B cell (primary cell): ENCODE measurements around the gene PIK3CD. TPM values are rescaled to one million over a fixed set of nuclear protein-coding genes. Genes with fewer than 3 reads are reported as not detected.

Experiments
- ATAC-seq: fragments of 200-7000 bp; cut with Tn5 transposase; one replicate; pipeline ENCODE4 v1.10.0; 2021; ENCODE audit warnings: low read depth, mild to moderate bottlenecking, moderate number of reproducible peaks, moderate library complexity
- CTCF ChIA-PET: fragments of 350-600 bp; sonication (Branson Sonifier 250); formaldehyde crosslinking; loops from one replicate; lab custom pipeline; 2021; ENCODE audit warnings: antibody characterized with exemption, inconsistent platforms; lab: Charles Lee
- POLR2A ChIA-PET: fragments of 350-600 bp; sonication (Branson Sonifier 250); formaldehyde crosslinking; loops from one replicate; lab custom pipeline; 2021; ENCODE audit warnings: antibody characterized with exemption; lab: Charles Lee
- DNase-seq: peaks from one replicate; pipeline ENCODE4 v3.0.0; 2013
- H2AFZ ChIP-seq: 2 replicates; pipeline ENCODE4 v1.6.1; 2012; ENCODE audit warnings: mild to moderate bottlenecking, low read depth, low read length; ENCODE audit not compliant: insufficient read depth, poor library complexity, severe bottlenecking
- H3K27ac ChIP-seq, 2 donors: 1 replicate in 1 of 2; 2 replicates in 1 of 2; pipeline ENCODE4 v1.5.1; 2012 to 2013; ENCODE audit warnings: low read length in 2 of 2, mild to moderate bottlenecking in 2 of 2, moderate library complexity in 1 of 2
- H3K27me3 ChIP-seq, 4 experiments: fragments of 200-600 bp in 1 of 4; sonication (generic) in 1 of 4; replicated peaks in 1 of 4; 1 replicate in 2 of 4; 2 replicates in 2 of 4; pipeline versions ENCODE4 v1.6.1 to v1.7.0; 2013 to 2016; ENCODE audit warnings: low read length in 3 of 4, mild to moderate bottlenecking in 2 of 4, mixed read lengths in 1 of 4, moderate library complexity in 1 of 4; ENCODE audit not compliant: insufficient read depth in 4 of 4, control insufficient read depth in 3 of 4; ENCODE audit errors: control extremely low read depth in 1 of 4
- H3K36me3 ChIP-seq, 2 experiments: replicated peaks in 1 of 2; 1 replicate in 1 of 2; 2 replicates in 1 of 2; pipeline versions ENCODE4 v1.6.1 to v1.7.1; 2013; ENCODE audit warnings: low read length in 1 of 2; ENCODE audit not compliant: insufficient read depth in 2 of 2, control insufficient read depth in 1 of 2; ENCODE audit errors: control extremely low read depth in 1 of 2, extremely low read depth in 1 of 2
- H3K4me1 ChIP-seq, 2 donors: fragments of 200-600 bp in 1 of 2; sonication (generic) in 1 of 2; 1 replicate in 1 of 2; 2 replicates in 1 of 2; pipeline versions ENCODE4 v1.5.1 to v1.6.1; 2013 to 2017; ENCODE audit warnings: low read length in 2 of 2; ENCODE audit not compliant: control insufficient read depth in 2 of 2, insufficient read depth in 2 of 2
- H3K4me2 ChIP-seq: replicated peaks from 2 replicates; pipeline ENCODE3; 2012; ENCODE audit warnings: mild to moderate bottlenecking, low read depth, low read length; ENCODE audit not compliant: poor library complexity, severe bottlenecking
- H3K4me3 ChIP-seq, 5 experiments: fragments of 200-600 bp in 1 of 5; sonication (generic) in 1 of 5; 1 replicate in 3 of 5; 2 replicates in 2 of 5; pipeline versions ENCODE4 v1.5.1 to v1.7.0; 2011 to 2016; ENCODE audit warnings: low read length in 4 of 5, mild to moderate bottlenecking in 4 of 5, low read depth in 2 of 5, control low read depth in 1 of 5, moderate library complexity in 1 of 5; ENCODE audit not compliant: insufficient read depth in 1 of 5; ENCODE audit errors: control extremely low read depth in 1 of 5, extremely low read depth in 1 of 5
- H3K79me2 ChIP-seq: fragments of 200-600 bp; sonication (generic); one replicate; pipeline ENCODE4 v1.6.0; 2016; ENCODE audit warnings: low read length; ENCODE audit not compliant: control insufficient read depth, insufficient read depth
- H3K9ac ChIP-seq: fragments of 200-600 bp; sonication (generic); 2 replicates; pipeline ENCODE4 v1.6.1; 2017; ENCODE audit warnings: mild to moderate bottlenecking, low read length, moderate library complexity
- H3K9me3 ChIP-seq, 3 donors: one replicate each; pipeline versions ENCODE4 v1.6.1 to v1.7.1; 2013; ENCODE audit warnings: low read length in 2 of 3; ENCODE audit not compliant: control insufficient read depth in 2 of 3, insufficient read depth in 1 of 3; ENCODE audit errors: control extremely low read depth in 1 of 3
- H4K20me1 ChIP-seq: 2 replicates; pipeline ENCODE4 v1.6.0; 2012; ENCODE audit warnings: mild to moderate bottlenecking, low read length; ENCODE audit not compliant: insufficient read depth, control insufficient read depth, poor library complexity, severe bottlenecking
- H3K27ac Mint-ChIP-seq: one replicate; pipeline ENCODE4 v1.8.0; 2021; ENCODE audit warnings: mixed read lengths
- H3K27me3 Mint-ChIP-seq: one replicate; pipeline ENCODE4 v1.8.0; 2021; ENCODE audit warnings: mixed read lengths
- H3K4me1 Mint-ChIP-seq: one replicate; pipeline ENCODE4 v1.8.0; 2021; ENCODE audit warnings: mixed read lengths
- H3K4me3 Mint-ChIP-seq: one replicate; pipeline ENCODE4 v1.8.0; 2021; ENCODE audit warnings: mixed read lengths
- H3K9me3 Mint-ChIP-seq: one replicate; pipeline ENCODE4 v1.8.0; 2022; ENCODE audit warnings: mixed read lengths; ENCODE audit not compliant: insufficient read depth
- EZH2 ChIP-seq: IDR thresholded peaks from 2 replicates; pipeline ENCODE4 v1.6.1; 2012; ENCODE audit warnings: borderline replicate concordance, low read depth, mild to moderate bottlenecking, moderate library complexity, low read length; ENCODE audit not compliant: insufficient read depth, poor library complexity, severe bottlenecking
- WGBS: methylation state at CpG from one replicate; pipeline ENCODE4 v1.1.5; 2013; ENCODE audit warnings: missing lambda C conversion rate; ENCODE audit not compliant: insufficient coverage; 5-methylcytosine and 5-hydroxymethylcytosine counted together
- intact Hi-C: fragments of 100-400 bp; cut with micrococcal nuclease; formaldehyde crosslinking; loops from one replicate; pipeline ENCODE4 v1.10.0; 2022
- polyA plus RNA-seq: library from polyadenylated mRNA; depleted of rRNA; stranded (reverse); fragments of >200 nt; gene quantifications from 2 replicates; pipeline ENCODE4 v1.2.3, GENCODE V29; 2012
- total RNA-seq, 2 donors: library from RNA; stranded (reverse); fragments of 120-200 nt in 1 of 2; gene quantifications; 1 replicate in 1 of 2; 2 replicates in 1 of 2; pipeline versions ENCODE4 v1.2.3 to v1.2.4, GENCODE V29; 2013 to 2022
- TF ChIP-seq, protein P1 (sequence below): fragments of 200-600 bp; IDR thresholded peaks from one replicate; pipeline ENCODE4 v1.8.0; 2022; ENCODE audit warnings: antibody characterized with exemption, mild to moderate bottlenecking

PIK3CD gene
- total and polyA plus RNA-seq, 2 donors (not counting 1 experiment from before 2014, with no cell fraction given), result 144 to 222 TPM

DNA sequence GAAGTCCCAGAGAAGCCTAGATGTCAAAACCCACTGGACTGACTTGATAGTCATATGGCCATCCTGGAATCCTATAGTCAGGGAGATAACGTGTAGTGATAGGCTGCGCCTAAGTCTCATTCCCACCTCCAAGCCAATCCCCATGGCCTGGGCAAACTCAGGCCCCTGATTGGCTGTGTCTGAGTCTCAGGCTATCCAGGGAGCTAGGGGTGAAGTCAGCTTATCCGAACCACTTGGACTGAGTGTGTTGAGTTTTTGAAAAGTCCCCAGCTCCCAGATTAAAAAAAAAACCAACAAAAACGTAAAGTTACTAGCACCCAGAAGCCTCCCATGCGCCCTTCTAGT lies 51.6 kb downstream of the PIK3CD start:
- H3K9ac ChIP-seq, result no peak overlapping the region
- Mint-ChIP-seq H3K4me3 (no peak overlapping the region), H3K4me1 (peaks cover 64% of the 10 kb centered on the region), H3K27me3 (no peaks in the 10 kb centered on the region), H3K27ac (peak overlapping the region; percentile 62), H3K9me3 (peaks cover 5% of the 10 kb centered on the region)
- intact Hi-C loops, result loop anchor here (5.0 kb wide), 1 partner anchor 76 kb away; no protein-coding TSS in a partner anchor
- peak overlapping the region in 1 of 2 donors; percentile 65 for H3K27ac ChIP-seq
- H3K79me2 ChIP-seq, result peaks cover 99% of the 10 kb centered on the region
- H3K4me1 ChIP-seq, result peaks cover 38 to 50% of the 10 kb centered on the region in 2 donors
- POLR2A ChIA-PET, result interaction anchor here (0.5 to 2.0 kb wide), 5 partner anchors 8 to 72 kb away, joined by 3 to 10 read pairs (median 3); no protein-coding TSS in a partner anchor
- H3K36me3 ChIP-seq, result peaks cover 8 to 55% of the 10 kb centered on the region in 2 experiments
- no CpG with 5 or more reads among the region's 5 CpGs for WGBS
- H3K27me3 ChIP-seq, result no peaks in the 10 kb centered on the region
- peaks cover 0 to 16% (median 2%) of the 10 kb centered on the region in 3 donors for H3K9me3 ChIP-seq
- H3K4me2 ChIP-seq, result no peak overlapping the region
- H4K20me1 ChIP-seq, result peaks cover 93% of the 10 kb centered on the region
- no peak for DNase-seq
- CTCF ChIA-PET, result interaction anchor here (0.9 to 6.3 kb wide), 8 partner anchors 9 to 247 kb away, joined by 3 to 42 read pairs (median 6); partner anchors contain the start of gene PIK3CD
- ATAC-seq, result no peak
- H3K4me3 ChIP-seq, result no peak overlapping the region
- TF ChIP-seq EZH2, result no peak
- TF ChIP-seq, protein P1, sequence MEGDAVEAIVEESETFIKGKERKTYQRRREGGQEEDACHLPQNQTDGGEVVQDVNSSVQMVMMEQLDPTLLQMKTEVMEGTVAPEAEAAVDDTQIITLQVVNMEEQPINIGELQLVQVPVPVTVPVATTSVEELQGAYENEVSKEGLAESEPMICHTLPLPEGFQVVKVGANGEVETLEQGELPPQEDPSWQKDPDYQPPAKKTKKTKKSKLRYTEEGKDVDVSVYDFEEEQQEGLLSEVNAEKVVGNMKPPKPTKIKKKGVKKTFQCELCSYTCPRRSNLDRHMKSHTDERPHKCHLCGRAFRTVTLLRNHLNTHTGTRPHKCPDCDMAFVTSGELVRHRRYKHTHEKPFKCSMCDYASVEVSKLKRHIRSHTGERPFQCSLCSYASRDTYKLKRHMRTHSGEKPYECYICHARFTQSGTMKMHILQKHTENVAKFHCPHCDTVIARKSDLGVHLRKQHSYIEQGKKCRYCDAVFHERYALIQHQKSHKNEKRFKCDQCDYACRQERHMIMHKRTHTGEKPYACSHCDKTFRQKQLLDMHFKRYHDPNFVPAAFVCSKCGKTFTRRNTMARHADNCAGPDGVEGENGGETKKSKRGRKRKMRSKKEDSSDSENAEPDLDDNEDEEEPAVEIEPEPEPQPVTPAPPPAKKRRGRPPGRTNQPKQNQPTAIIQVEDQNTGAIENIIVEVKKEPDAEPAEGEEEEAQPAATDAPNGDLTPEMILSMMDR, result no peak
- no peak overlapping the region for H2AFZ ChIP-seq

DNA sequence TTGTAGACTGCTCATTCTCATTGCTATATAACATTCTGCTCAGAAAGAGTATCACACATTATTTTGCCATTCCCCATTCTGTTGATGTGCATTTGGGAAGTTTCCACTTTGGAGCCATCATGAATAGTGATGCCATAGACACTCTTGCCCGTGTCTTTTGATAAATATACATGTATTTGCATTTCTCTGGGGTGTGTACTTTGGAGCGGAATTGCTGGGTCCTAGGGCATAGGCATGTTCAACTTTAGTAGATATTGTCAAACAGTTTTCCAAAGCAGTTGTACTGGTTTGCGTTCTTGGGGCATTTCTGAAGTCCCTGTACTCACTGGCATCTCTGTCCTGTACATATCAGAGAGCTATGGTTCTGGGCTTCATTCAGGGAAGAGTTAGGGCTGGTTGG lies 52.1 kb downstream of the PIK3CD start:
- H2AFZ ChIP-seq, result no peak overlapping the region
- peak overlapping the region in 1 of 2 donors; percentile 65 for H3K27ac ChIP-seq
- peaks cover 10 to 50% of the 10 kb centered on the region in 2 experiments for H3K36me3 ChIP-seq
- Mint-ChIP-seq H3K27me3 (no peaks in the 10 kb centered on the region), H3K27ac (peak overlapping the region; percentile 62), H3K4me3 (peak overlapping the region; percentile 33), H3K4me1 (peaks cover 59% of the 10 kb centered on the region), H3K9me3 (peaks cover 5% of the 10 kb centered on the region)
- TF ChIP-seq, protein P1, result no peak
- TF ChIP-seq EZH2, result no peak
- WGBS, result 95% methylated on average over 3 of the region's 3 CpGs
- POLR2A ChIA-PET, result interaction anchor here (1.1 to 2.0 kb wide), 3 partner anchors 13 to 73 kb away, joined by 3 to 10 read pairs (median 4); no protein-coding TSS in a partner anchor
- peak overlapping the region in 1 of 5 experiments; percentile 6 for H3K4me3 ChIP-seq
- H3K4me2 ChIP-seq, result peak overlapping the region; percentile 59
- H4K20me1 ChIP-seq, result peaks cover 91% of the 10 kb centered on the region
- peaks cover 38 to 50% of the 10 kb centered on the region in 2 donors for H3K4me1 ChIP-seq
- CTCF ChIA-PET, result interaction anchor here (1.0 to 6.3 kb wide), 7 partner anchors 10 to 88 kb away, joined by 4 to 42 read pairs (median 8); no protein-coding TSS in a partner anchor
- intact Hi-C loops, result loop anchor here (5.0 kb wide), 1 partner anchor 76 kb away; no protein-coding TSS in a partner anchor
- peaks cover 0 to 16% (median 2%) of the 10 kb centered on the region in 3 donors for H3K9me3 ChIP-seq
- ATAC-seq (no peak), DNase-seq (no peak)
- H3K27me3 ChIP-seq, result no peaks in the 10 kb centered on the region
- no peak overlapping the region for H3K9ac ChIP-seq
- H3K79me2 ChIP-seq, result peaks cover 99% of the 10 kb centered on the region
